ENCODE data around the gene TSPEAR.

DNA sequence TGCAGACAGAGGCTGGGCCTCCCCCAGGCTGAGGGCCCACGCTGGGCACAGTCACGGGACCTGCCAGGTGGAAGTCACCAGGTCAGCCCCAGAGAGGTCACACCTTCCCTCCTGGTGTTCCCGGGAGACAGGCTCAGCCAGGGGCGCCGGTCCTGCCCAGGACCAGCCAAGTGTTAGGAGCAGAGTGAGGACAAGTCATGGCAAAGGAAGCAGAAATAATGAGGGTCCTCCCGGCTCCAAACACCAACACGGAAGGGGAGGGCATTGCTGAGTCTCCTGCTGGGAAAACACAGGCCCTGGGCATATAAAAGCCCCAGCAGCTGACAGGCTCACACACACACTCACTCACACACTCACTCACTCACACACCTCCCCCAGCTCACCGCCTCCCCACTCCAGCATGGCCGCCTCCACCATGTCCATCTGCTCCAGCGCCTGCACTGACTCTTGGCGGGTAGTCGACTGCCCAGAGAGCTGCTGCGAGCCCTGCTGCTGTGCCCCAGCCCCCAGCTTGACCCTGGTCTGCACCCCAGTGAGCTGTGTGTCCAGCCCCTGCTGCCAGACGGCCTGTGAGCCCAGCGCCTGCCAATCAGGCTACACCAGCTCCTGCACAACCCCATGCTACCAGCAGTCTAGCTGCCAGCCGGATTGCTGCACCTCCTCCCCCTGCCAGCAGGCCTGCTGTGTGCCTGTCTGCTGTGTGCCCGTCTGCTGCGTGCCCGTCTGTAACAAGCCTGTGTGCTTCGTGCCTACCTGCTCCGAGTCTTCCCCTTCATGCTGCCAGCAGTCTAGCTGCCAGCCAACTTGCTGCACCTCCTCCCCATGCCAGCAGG lies 74.1 kb downstream of the TSPEAR start, which contains the start of gene KRTAP10-10:
- TF ChIP-seq, protein P1, sequence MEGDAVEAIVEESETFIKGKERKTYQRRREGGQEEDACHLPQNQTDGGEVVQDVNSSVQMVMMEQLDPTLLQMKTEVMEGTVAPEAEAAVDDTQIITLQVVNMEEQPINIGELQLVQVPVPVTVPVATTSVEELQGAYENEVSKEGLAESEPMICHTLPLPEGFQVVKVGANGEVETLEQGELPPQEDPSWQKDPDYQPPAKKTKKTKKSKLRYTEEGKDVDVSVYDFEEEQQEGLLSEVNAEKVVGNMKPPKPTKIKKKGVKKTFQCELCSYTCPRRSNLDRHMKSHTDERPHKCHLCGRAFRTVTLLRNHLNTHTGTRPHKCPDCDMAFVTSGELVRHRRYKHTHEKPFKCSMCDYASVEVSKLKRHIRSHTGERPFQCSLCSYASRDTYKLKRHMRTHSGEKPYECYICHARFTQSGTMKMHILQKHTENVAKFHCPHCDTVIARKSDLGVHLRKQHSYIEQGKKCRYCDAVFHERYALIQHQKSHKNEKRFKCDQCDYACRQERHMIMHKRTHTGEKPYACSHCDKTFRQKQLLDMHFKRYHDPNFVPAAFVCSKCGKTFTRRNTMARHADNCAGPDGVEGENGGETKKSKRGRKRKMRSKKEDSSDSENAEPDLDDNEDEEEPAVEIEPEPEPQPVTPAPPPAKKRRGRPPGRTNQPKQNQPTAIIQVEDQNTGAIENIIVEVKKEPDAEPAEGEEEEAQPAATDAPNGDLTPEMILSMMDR (IDR thresholded peaks at IDR 0.05): no peak
- no peak for TF ChIP-seq POLR2A (IDR thresholded peaks at IDR 0.05)
